ENCODE data around the gene CREBBP. TPM values are rescaled to one million over a fixed set of nuclear protein-coding genes. Genes with fewer than 3 reads are reported as not detected.

The CREBBP gene
- total and polyA plus RNA-seq, 2 donors (not counting 1 experiment from before 2014, with no cell fraction given): 6.1 to 22.6 TPM

DNA sequence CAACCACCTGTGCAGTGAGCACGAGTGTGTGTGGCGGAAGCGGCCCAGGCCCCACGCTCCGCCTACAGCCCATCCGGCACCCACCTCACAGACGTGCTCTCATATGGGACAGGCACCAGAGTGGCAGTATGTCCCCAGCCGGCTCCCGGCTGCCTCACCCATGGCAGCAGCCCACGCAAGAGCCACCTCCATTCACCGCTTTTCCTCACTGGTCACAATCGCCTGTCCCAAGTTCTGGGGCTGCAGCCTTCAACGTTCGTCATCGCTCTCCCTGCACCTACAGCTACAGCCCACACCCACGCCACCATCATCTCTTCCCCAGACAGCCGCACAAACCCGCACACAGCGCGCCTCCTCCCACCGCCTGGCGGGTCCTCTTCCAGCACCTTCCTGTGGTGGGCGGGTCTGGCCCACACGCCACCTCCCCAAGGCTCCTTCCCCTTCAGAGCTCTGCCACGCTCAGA, 145.7 kb downstream of the CREBBP start:
- H3K4me2 ChIP-seq (ENCODE audit: extremely low read depth, insufficient read depth, low read length): no peak overlapping the region
- DNase-seq (ENCODE audit: low read depth in 2 of 2): no peak
- no peaks in the 10 kb centered on the region for H3K79me2 ChIP-seq (ENCODE audit: control insufficient read depth, insufficient read depth, low read length)
- H3K27ac ChIP-seq (ENCODE audit: insufficient read depth, low read length): no peak overlapping the region
- no peak overlapping the region for H2AFZ ChIP-seq (ENCODE audit: low read length)
- no peaks in the 10 kb centered on the region for H3K4me1 ChIP-seq (ENCODE audit: control insufficient read depth, extremely low read depth, insufficient read depth, low read length)
- no peak for TF ChIP-seq CTCF (conservative IDR thresholded peaks at IDR 0.05 in 1 of 2, IDR thresholded peaks at IDR 0.05 in 1 of 2; ENCODE audit: low read depth in 1 of 2, low read length in 2 of 2)
- peaks cover 57% of the 10 kb centered on the region for H3K36me3 ChIP-seq (ENCODE audit: control insufficient read depth, insufficient read depth, low read length)
- no peaks in the 10 kb centered on the region for H4K20me1 ChIP-seq (ENCODE audit: control insufficient read depth, extremely low read depth, insufficient read depth, low read length)
- no peaks in the 10 kb centered on the region for H3K9me3 ChIP-seq (ENCODE audit: control insufficient read depth, insufficient read depth, low read depth, low read length)
- no peaks in the 10 kb centered on the region for H3K27me3 ChIP-seq (ENCODE audit: control insufficient read depth, insufficient read depth, low read length)
- H3K9ac ChIP-seq (ENCODE audit: insufficient read depth, low read length): no peak overlapping the region
- no peak overlapping the region for H3K4me3 ChIP-seq (replicated peaks in 1 of 4; ENCODE audit: control extremely low read depth in 1 of 4, insufficient read depth in 1 of 4, low read depth in 3 of 4, low read length in 4 of 4)

- H3K9ac ChIP-seq (ENCODE audit: insufficient read depth, low read length): no peak overlapping the region
- H3K27me3 ChIP-seq (ENCODE audit: control insufficient read depth, insufficient read depth, low read length): no peaks in the 10 kb centered on the region
- H4K20me1 ChIP-seq (ENCODE audit: control insufficient read depth, extremely low read depth, insufficient read depth, low read length): no peaks in the 10 kb centered on the region
- H3K9me3 ChIP-seq (ENCODE audit: control insufficient read depth, insufficient read depth, low read depth, low read length): no peaks in the 10 kb centered on the region
- H3K4me3 ChIP-seq (replicated peaks in 1 of 4; ENCODE audit: control extremely low read depth in 1 of 4, insufficient read depth in 1 of 4, low read depth in 3 of 4, low read length in 4 of 4): no peak overlapping the region
- DNase-seq (ENCODE audit: low read depth in 2 of 2): no peak
- H3K4me2 ChIP-seq (ENCODE audit: extremely low read depth, insufficient read depth, low read length): no peak overlapping the region
- H3K27ac ChIP-seq (ENCODE audit: insufficient read depth, low read length): no peak overlapping the region
- no peaks in the 10 kb centered on the region for H3K79me2 ChIP-seq (ENCODE audit: control insufficient read depth, insufficient read depth, low read length)
- no peak overlapping the region for H2AFZ ChIP-seq (ENCODE audit: low read length)
- H3K4me1 ChIP-seq (ENCODE audit: control insufficient read depth, extremely low read depth, insufficient read depth, low read length): no peaks in the 10 kb centered on the region
- TF ChIP-seq CTCF (conservative IDR thresholded peaks at IDR 0.05 in 1 of 2, IDR thresholded peaks at IDR 0.05 in 1 of 2; ENCODE audit: low read depth in 1 of 2, low read length in 2 of 2) (no peak), EZH2 (IDR thresholded peaks at IDR 0.05; ENCODE audit: low read length, missing control alignments) (no peak)
- H3K36me3 ChIP-seq (ENCODE audit: control insufficient read depth, insufficient read depth, low read length): peaks cover 57% of the 10 kb centered on the region
Measured at GRCh38 chr16:3734084-3734757, 146.3 kb downstream of the CREBBP start.

DNA sequence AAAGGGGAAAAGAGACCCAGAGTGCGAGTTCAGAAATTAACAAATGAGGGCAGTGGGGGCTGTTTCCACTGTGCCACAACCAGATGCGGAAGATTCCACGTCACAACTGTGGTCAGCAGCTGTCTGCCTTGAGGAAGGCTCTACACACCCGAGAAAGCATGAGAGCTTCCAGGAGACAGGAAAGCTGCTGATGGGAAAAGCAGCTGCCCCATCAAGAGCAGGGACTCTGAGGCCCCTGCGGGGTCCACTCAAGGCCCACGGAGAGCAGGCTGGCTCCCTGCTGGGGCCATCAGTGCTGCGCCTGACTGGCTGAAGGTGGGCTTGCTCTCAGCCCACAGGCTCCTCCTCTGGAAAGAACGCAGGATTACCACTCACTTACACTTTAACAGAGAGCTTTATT, 148.3 kb downstream of the CREBBP start:
- H3K9ac ChIP-seq (ENCODE audit: insufficient read depth, low read length): no peak overlapping the region
- no peak for DNase-seq (ENCODE audit: low read depth in 2 of 2)
- H3K4me1 ChIP-seq (ENCODE audit: control insufficient read depth, extremely low read depth, insufficient read depth, low read length): no peaks in the 10 kb centered on the region
- no peaks in the 10 kb centered on the region for H4K20me1 ChIP-seq (ENCODE audit: control insufficient read depth, extremely low read depth, insufficient read depth, low read length)
- no peaks in the 10 kb centered on the region for H3K9me3 ChIP-seq (ENCODE audit: control insufficient read depth, insufficient read depth, low read depth, low read length)
- no peak overlapping the region for H3K27ac ChIP-seq (ENCODE audit: insufficient read depth, low read length)
- TF ChIP-seq EZH2 (IDR thresholded peaks at IDR 0.05; ENCODE audit: low read length, missing control alignments) (no peak), CTCF (conservative IDR thresholded peaks at IDR 0.05 in 1 of 2, IDR thresholded peaks at IDR 0.05 in 1 of 2; ENCODE audit: low read depth in 1 of 2, low read length in 2 of 2) (no peak)
- no peak overlapping the region for H3K4me2 ChIP-seq (ENCODE audit: extremely low read depth, insufficient read depth, low read length)
- H3K4me3 ChIP-seq (replicated peaks in 1 of 4; ENCODE audit: control extremely low read depth in 1 of 4, insufficient read depth in 1 of 4, low read depth in 3 of 4, low read length in 4 of 4): no peak overlapping the region
- no peaks in the 10 kb centered on the region for H3K27me3 ChIP-seq (ENCODE audit: control insufficient read depth, insufficient read depth, low read length)
- peaks cover 61% of the 10 kb centered on the region for H3K36me3 ChIP-seq (ENCODE audit: control insufficient read depth, insufficient read depth, low read length)
- no peaks in the 10 kb centered on the region for H3K79me2 ChIP-seq (ENCODE audit: control insufficient read depth, insufficient read depth, low read length)
- H2AFZ ChIP-seq (ENCODE audit: low read length): no peak overlapping the region
